WTC11 (cell line): ENCODE measurements around the gene CDK4. TPM values are rescaled to one million over a fixed set of nuclear protein-coding genes. Genes with fewer than 3 reads are reported as not detected.

Experiments used
- ATF3 ChIP-seq: sonication (generic); formaldehyde crosslinking; conservative IDR thresholded peaks from 2 replicates; pipeline ENCODE4 v1.8.1; 2022; ENCODE audit warnings: mild to moderate bottlenecking, missing genetic modification reagents
- E2F1 ChIP-seq: sonication (generic); formaldehyde crosslinking; IDR thresholded peaks from 2 replicates; pipeline ENCODE4 v1.8.0; 2022; ENCODE audit warnings: mild to moderate bottlenecking, missing genetic modification reagents
- ERG ChIP-seq: fragments of 250-450 bp; sonication (Bioruptor Pico); IDR thresholded peaks from 2 replicates; pipeline ENCODE4 v1.8.0; 2021; ENCODE audit warnings: mild to moderate bottlenecking
- FOXP1 ChIP-seq: sonication (generic); formaldehyde crosslinking; IDR thresholded peaks from 2 replicates; pipeline ENCODE4 v1.8.0; 2022; ENCODE audit warnings: missing genetic modification reagents, mild to moderate bottlenecking, moderate library complexity, borderline replicate concordance
- GABPB1 ChIP-seq: sonication (generic); formaldehyde crosslinking; IDR thresholded peaks from 2 replicates; pipeline ENCODE4 v1.8.1; 2023; ENCODE audit warnings: mild to moderate bottlenecking, missing genetic modification reagents
- HMGXB4 ChIP-seq: sonication (generic); formaldehyde crosslinking; IDR thresholded peaks from 2 replicates; pipeline ENCODE4 v1.8.1; 2023; ENCODE audit warnings: mild to moderate bottlenecking, moderate library complexity, missing genetic modification reagents
- MYBL2 ChIP-seq: sonication (generic); formaldehyde crosslinking; IDR thresholded peaks from 2 replicates; pipeline ENCODE4 v1.8.1; 2023; ENCODE audit warnings: mild to moderate bottlenecking, moderate library complexity, missing genetic modification reagents
- NFYB ChIP-seq: sonication (generic); formaldehyde crosslinking; conservative IDR thresholded peaks from 2 replicates; pipeline ENCODE4 v1.8.0; 2022; ENCODE audit warnings: low read depth, missing genetic modification reagents
- NR1H2 ChIP-seq: sonication (generic); formaldehyde crosslinking; IDR thresholded peaks from 2 replicates; pipeline ENCODE4 v1.9.0; 2021; ENCODE audit warnings: mild to moderate bottlenecking, moderate library complexity, missing genetic modification reagents
- NR3C1 ChIP-seq: sonication (generic); formaldehyde crosslinking; conservative IDR thresholded peaks from 2 replicates; pipeline ENCODE4 v1.8.1; 2023; ENCODE audit warnings: low read depth, mild to moderate bottlenecking, missing genetic modification reagents
- OVOL2 ChIP-seq: fragments of 250-450 bp; sonication (Bioruptor Pico); IDR thresholded peaks from 2 replicates; pipeline ENCODE4 v1.9.0; 2021; ENCODE audit warnings: mild to moderate bottlenecking, borderline replicate concordance
- PREB ChIP-seq: sonication (generic); formaldehyde crosslinking; IDR thresholded peaks from 2 replicates; pipeline ENCODE4 v1.8.1; 2022; ENCODE audit warnings: mild to moderate bottlenecking, missing genetic modification reagents, moderate library complexity, borderline replicate concordance
- PRRX2 ChIP-seq: fragments of 250-450 bp; sonication (Bioruptor Pico); IDR thresholded peaks from 2 replicates; pipeline ENCODE4 v1.8.0; 2021; ENCODE audit warnings: mild to moderate bottlenecking
- RELA ChIP-seq: sonication (generic); formaldehyde crosslinking; IDR thresholded peaks from 2 replicates; pipeline ENCODE4 v1.8.1; 2022; ENCODE audit warnings: missing genetic modification reagents, mild to moderate bottlenecking, borderline replicate concordance
- SMAD3 ChIP-seq: sonication (generic); formaldehyde crosslinking; IDR thresholded peaks from 2 replicates; pipeline ENCODE4 v1.8.0; 2022; ENCODE audit warnings: missing genetic modification reagents, mild to moderate bottlenecking, borderline replicate concordance
- SMAD4 ChIP-seq: sonication (generic); formaldehyde crosslinking; IDR thresholded peaks from 2 replicates; pipeline ENCODE4 v1.8.0; 2022; ENCODE audit warnings: mild to moderate bottlenecking, missing genetic modification reagents
- SOX15 ChIP-seq: fragments of 250-450 bp; sonication (Bioruptor Pico); IDR thresholded peaks from 2 replicates; pipeline ENCODE4 v1.9.0; 2021; ENCODE audit warnings: mild to moderate bottlenecking
- SP1 ChIP-seq: sonication (generic); formaldehyde crosslinking; conservative IDR thresholded peaks from 2 replicates; pipeline ENCODE4 v1.8.1; 2022; ENCODE audit warnings: missing genetic modification reagents
- STAT6 ChIP-seq: sonication (generic); formaldehyde crosslinking; conservative IDR thresholded peaks from 2 replicates; pipeline ENCODE4 v1.8.1; 2023; ENCODE audit warnings: mild to moderate bottlenecking, low read depth, missing genetic modification reagents, moderate library complexity
- TEAD4 ChIP-seq: sonication (generic); formaldehyde crosslinking; IDR thresholded peaks from 2 replicates; pipeline ENCODE4 v1.8.0; 2022; ENCODE audit warnings: mild to moderate bottlenecking, missing genetic modification reagents
- USF2 ChIP-seq: sonication (generic); formaldehyde crosslinking; IDR thresholded peaks from 2 replicates; pipeline ENCODE4 v1.8.1; 2023; ENCODE audit warnings: mild to moderate bottlenecking, missing genetic modification reagents, moderate library complexity
- ZBTB43 ChIP-seq: sonication (generic); formaldehyde crosslinking; IDR thresholded peaks from 2 replicates; pipeline ENCODE4 v1.8.1; 2023; ENCODE audit warnings: mild to moderate bottlenecking, missing genetic modification reagents
- ZNF219 ChIP-seq: sonication (generic); formaldehyde crosslinking; IDR thresholded peaks from 2 replicates; pipeline ENCODE4 v1.8.0; 2023; ENCODE audit warnings: missing genetic modification reagents, mild to moderate bottlenecking, borderline replicate concordance
- ZNF263 ChIP-seq: sonication (generic); formaldehyde crosslinking; IDR thresholded peaks from 2 replicates; pipeline ENCODE4 v1.8.1; 2022; ENCODE audit warnings: low read depth, mild to moderate bottlenecking, moderate library complexity, missing genetic modification reagents
- ZNF423 ChIP-seq: fragments of 250-450 bp; sonication (Bioruptor Pico); IDR thresholded peaks from 2 replicates; pipeline ENCODE4 v2.1.2; 2022; ENCODE audit warnings: mild to moderate bottlenecking, moderate library complexity
- total RNA-seq: library from RNA; stranded (reverse); gene quantifications from 3 replicates; pipeline ENCODE4 v1.2.3, GENCODE V29; 2021
- TF ChIP-seq, protein P1 (sequence below): fragments of 250-450 bp; sonication (Bioruptor Pico); IDR thresholded peaks from 2 replicates; pipeline ENCODE4 v1.9.0; 2021; ENCODE audit warnings: mild to moderate bottlenecking
- TF ChIP-seq, protein P2 (sequence below): sonication (generic); formaldehyde crosslinking; IDR thresholded peaks from 2 replicates; pipeline ENCODE4 v1.8.0; 2023; ENCODE audit warnings: missing genetic modification reagents

Gene CDK4
- total RNA-seq, 1 experiment from 2014 or later, result 152 TPM

GRCh38 chr12:57765003-57765697 is 13.0 kb upstream of the CDK4 start (continued):
- TF ChIP-seq ERG (CRISPR knock-in tag), result no peak
- TF ChIP-seq ZNF263 (CRISPR knock-in tag), result no peak
- TF ChIP-seq ZNF219 (CRISPR knock-in tag), result no peak
- TF ChIP-seq HMGXB4 (CRISPR knock-in tag), result peak; percentile 88
- no peak for TF ChIP-seq STAT6 (CRISPR knock-in tag)
- TF ChIP-seq FOXP1 (CRISPR knock-in tag), result peak; percentile 61; the same call in 1 of the 2 replicates
- TF ChIP-seq SOX15 (CRISPR knock-in tag), result no peak
- TF ChIP-seq, protein P1, sequence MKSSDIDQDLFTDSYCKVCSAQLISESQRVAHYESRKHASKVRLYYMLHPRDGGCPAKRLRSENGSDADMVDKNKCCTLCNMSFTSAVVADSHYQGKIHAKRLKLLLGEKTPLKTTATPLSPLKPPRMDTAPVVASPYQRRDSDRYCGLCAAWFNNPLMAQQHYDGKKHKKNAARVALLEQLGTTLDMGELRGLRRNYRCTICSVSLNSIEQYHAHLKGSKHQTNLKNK, result no peak
- TF ChIP-seq ATF3 (CRISPR knock-in tag), result no peak
- no peak for TF ChIP-seq GABPB1 (CRISPR knock-in tag)
- TF ChIP-seq MYBL2, result 0 out of 2 replicates have a peak, but pooled peaks have one; percentile 52
- TF ChIP-seq NFYB (CRISPR knock-in tag), result 0 out of 2 replicates have a peak, but pooled peaks have one; percentile 27
- no peak for TF ChIP-seq PRRX2
- no peak for TF ChIP-seq NR3C1 (CRISPR knock-in tag)
- no peak for TF ChIP-seq TEAD4 (CRISPR knock-in tag)
- no peak for TF ChIP-seq ZNF423 (CRISPR knock-in tag)
- 0 out of 2 replicates have a peak, but pooled peaks have one; percentile 4 for TF ChIP-seq SMAD4 (CRISPR knock-in tag)
- 0 out of 2 replicates have a peak, but pooled peaks have one; percentile 28 for TF ChIP-seq RELA
- TF ChIP-seq USF2 (CRISPR knock-in tag), result no peak; the same call in none of the 2 replicates
- no peak for TF ChIP-seq PREB
- no peak; the same call in 1 of the 2 replicates for TF ChIP-seq SP1
- TF ChIP-seq ZBTB43, result peak; percentile 26; the same call in 1 of the 2 replicates
- 0 out of 2 replicates have a peak, but pooled peaks have one; percentile 46 for TF ChIP-seq SMAD3 (CRISPR knock-in tag)
- TF ChIP-seq, protein P2, sequence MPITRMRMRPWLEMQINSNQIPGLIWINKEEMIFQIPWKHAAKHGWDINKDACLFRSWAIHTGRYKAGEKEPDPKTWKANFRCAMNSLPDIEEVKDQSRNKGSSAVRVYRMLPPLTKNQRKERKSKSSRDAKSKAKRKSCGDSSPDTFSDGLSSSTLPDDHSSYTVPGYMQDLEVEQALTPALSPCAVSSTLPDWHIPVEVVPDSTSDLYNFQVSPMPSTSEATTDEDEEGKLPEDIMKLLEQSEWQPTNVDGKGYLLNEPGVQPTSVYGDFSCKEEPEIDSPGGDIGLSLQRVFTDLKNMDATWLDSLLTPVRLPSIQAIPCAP, result no peak
- TF ChIP-seq OVOL2 (CRISPR knock-in tag), result no peak
- TF ChIP-seq E2F1 (CRISPR knock-in tag), result no peak
- TF ChIP-seq NR1H2, result 0 out of 2 replicates have a peak, but pooled peaks have one; percentile 2
